Liver (tissue), 3 donors: ENCODE measurements around the gene SCGB1D1.

Experiments
- EGR1 ChIP-seq, 2 donors: IDR thresholded peaks; 2 replicates each; pipeline ENCODE4 v1.6.1; 2016 to 2018; ENCODE audit warnings: antibody characterized with exemption in 2 of 2, low read depth in 2 of 2
- GABPA ChIP-seq, 2 donors: IDR thresholded peaks in 1 of 2; conservative IDR thresholded peaks in 1 of 2; 2 replicates each; pipeline ENCODE4 v1.6.1; 2016; ENCODE audit warnings: antibody characterized with exemption in 2 of 2, mild to moderate bottlenecking in 1 of 2, moderate library complexity in 1 of 2
- HNF4A ChIP-seq, 2 donors: conservative IDR thresholded peaks; 2 replicates each; pipeline ENCODE4 v1.6.1; 2016; ENCODE audit warnings: antibody characterized with exemption in 2 of 2, mild to moderate bottlenecking in 2 of 2
- JUND ChIP-seq, 2 donors: IDR thresholded peaks; 2 replicates each; pipeline ENCODE4 v1.6.1; 2016; ENCODE audit warnings: antibody characterized with exemption in 2 of 2
- REST ChIP-seq: IDR thresholded peaks from 2 replicates; pipeline ENCODE4 v1.6.1; 2016; ENCODE audit warnings: antibody characterized with exemption, mild to moderate bottlenecking
- RXRA ChIP-seq, 2 donors: IDR thresholded peaks; 2 replicates each; pipeline ENCODE4 v1.6.1; 2017 to 2018; ENCODE audit warnings: antibody characterized with exemption in 2 of 2, mild to moderate bottlenecking in 1 of 2
- SP1 ChIP-seq: IDR thresholded peaks from 2 replicates; pipeline ENCODE4 v1.6.1; 2018; ENCODE audit warnings: antibody characterized with exemption, mild to moderate bottlenecking
- TF ChIP-seq, protein P1 (sequence below): fragments of 150-350 bp; IDR thresholded peaks from 2 replicates; pipeline ENCODE4 v1.5.1; 2017; ENCODE audit warnings: improper control_type of control experiment, low read depth, low read length; ENCODE audit not compliant: missing input control
- TF ChIP-seq, protein P2 (sequence below): IDR thresholded peaks from 2 replicates; pipeline ENCODE4 v1.6.1; 2016; ENCODE audit warnings: antibody characterized with exemption
- donor health status: healthy.
- donor health status: healthy.

GRCh38 chr11:62223095-62223494, 33.1 kb downstream of the SCGB1D1 start:
- TF ChIP-seq, protein P1, sequence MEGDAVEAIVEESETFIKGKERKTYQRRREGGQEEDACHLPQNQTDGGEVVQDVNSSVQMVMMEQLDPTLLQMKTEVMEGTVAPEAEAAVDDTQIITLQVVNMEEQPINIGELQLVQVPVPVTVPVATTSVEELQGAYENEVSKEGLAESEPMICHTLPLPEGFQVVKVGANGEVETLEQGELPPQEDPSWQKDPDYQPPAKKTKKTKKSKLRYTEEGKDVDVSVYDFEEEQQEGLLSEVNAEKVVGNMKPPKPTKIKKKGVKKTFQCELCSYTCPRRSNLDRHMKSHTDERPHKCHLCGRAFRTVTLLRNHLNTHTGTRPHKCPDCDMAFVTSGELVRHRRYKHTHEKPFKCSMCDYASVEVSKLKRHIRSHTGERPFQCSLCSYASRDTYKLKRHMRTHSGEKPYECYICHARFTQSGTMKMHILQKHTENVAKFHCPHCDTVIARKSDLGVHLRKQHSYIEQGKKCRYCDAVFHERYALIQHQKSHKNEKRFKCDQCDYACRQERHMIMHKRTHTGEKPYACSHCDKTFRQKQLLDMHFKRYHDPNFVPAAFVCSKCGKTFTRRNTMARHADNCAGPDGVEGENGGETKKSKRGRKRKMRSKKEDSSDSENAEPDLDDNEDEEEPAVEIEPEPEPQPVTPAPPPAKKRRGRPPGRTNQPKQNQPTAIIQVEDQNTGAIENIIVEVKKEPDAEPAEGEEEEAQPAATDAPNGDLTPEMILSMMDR, result no peak
- no peak for TF ChIP-seq SP1
- no peak for TF ChIP-seq EGR1 (IDR thresholded peaks at IDR 0.05; ENCODE audit: low read depth in 2 of 2)
- no peak for TF ChIP-seq GABPA (IDR thresholded peaks at IDR 0.05 in 1 of 2, conservative IDR thresholded peaks at IDR 0.05 in 1 of 2)
- no peak for TF ChIP-seq JUND (IDR thresholded peaks at IDR 0.05)
- TF ChIP-seq, protein P2, sequence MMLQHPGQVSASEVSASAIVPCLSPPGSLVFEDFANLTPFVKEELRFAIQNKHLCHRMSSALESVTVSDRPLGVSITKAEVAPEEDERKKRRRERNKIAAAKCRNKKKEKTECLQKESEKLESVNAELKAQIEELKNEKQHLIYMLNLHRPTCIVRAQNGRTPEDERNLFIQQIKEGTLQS, result no peak
- TF ChIP-seq REST, result no peak
- no peak for TF ChIP-seq RXRA (IDR thresholded peaks at IDR 0.05)
- TF ChIP-seq HNF4A (conservative IDR thresholded peaks at IDR 0.05), result no peak
